ENCODE results near the gene PCOLCE2.

- TF ChIP-seq BHLHE40 (IDR thresholded peaks at IDR 0.05; ENCODE audit: borderline replicate concordance in 1 of 2, low read depth in 2 of 2, low read length in 1 of 2) (no peak), FOXK2 (IDR thresholded peaks at IDR 0.05) (no peak), SREBF1 (IDR thresholded peaks at IDR 0.05; ENCODE audit: low read length) (no peak), REST (IDR thresholded peaks at IDR 0.05; ENCODE audit: low read depth, low read length) (no peak), BRCA1 (IDR thresholded peaks at IDR 0.05; ENCODE audit: low read depth, low read length) (no peak), EP300 (IDR thresholded peaks at IDR 0.05; ENCODE audit: borderline replicate concordance in 1 of 2, control insufficient read depth in 1 of 2, low read depth in 2 of 2, low read length in 2 of 2) (no peak), SMAD5 (IDR thresholded peaks at IDR 0.05; ENCODE audit: low read depth) (no peak), EZH2 (IDR thresholded peaks at IDR 0.05; ENCODE audit: borderline replicate concordance, control insufficient read depth, low read depth, low read length) (no peak), MTA3 (IDR thresholded peaks at IDR 0.05; ENCODE audit: borderline replicate concordance, low read length) (no peak), PRDM15 (CRISPR knock-in tag; IDR thresholded peaks at IDR 0.05) (no peak)
These were observed 24.5 kb upstream of the PCOLCE2 start for GRCh38 chr3:142913432-142913831.

Measured in GM12878 (cell line).